CD4-positive, alpha-beta T cell (primary cell): ENCODE measurements around the gene GHR. TPM values are rescaled to one million over a fixed set of nuclear protein-coding genes. Genes with fewer than 3 reads are reported as not detected.

ENCODE experiments used
- ATAC-seq: fragments of 200-7000 bp; cut with Tn5 transposase; one replicate; pipeline ENCODE4 v1.10.0; 2022; ENCODE audit warnings: mild to moderate bottlenecking; ENCODE audit not compliant: poor library complexity
- CTCF ChIA-PET: fragments of 350-600 bp; sonication (Branson Sonifier 250); formaldehyde crosslinking; loops from one replicate; lab custom pipeline; 2021; ENCODE audit warnings: antibody characterized with exemption, inconsistent platforms; lab: Charles Lee
- POLR2A ChIA-PET: fragments of 350-600 bp; sonication (Branson Sonifier 250); formaldehyde crosslinking; loops from one replicate; lab custom pipeline; 2021; ENCODE audit warnings: antibody characterized with exemption, inconsistent platforms; lab: Charles Lee
- DNase-seq, 14 experiments: peaks; one replicate each; pipeline ENCODE4 v3.0.0-alpha.2; 2013 to 2020; ENCODE audit warnings: mixed read lengths in 2 of 14
- H3K27ac ChIP-seq, 2 donors: one replicate each; pipeline versions ENCODE4 v1.5.1 to v1.7.0; 2013; ENCODE audit warnings: low read length in 2 of 2, low read depth in 1 of 2, mild to moderate bottlenecking in 1 of 2
- H3K27me3 ChIP-seq, 2 experiments: 1 replicate in 1 of 2; 2 replicates in 1 of 2; pipeline versions ENCODE4 v1.6.1 to v1.7.0; 2013; ENCODE audit warnings: low read length in 2 of 2, control low read depth in 1 of 2, mild to moderate bottlenecking in 1 of 2, moderate library complexity in 1 of 2; ENCODE audit not compliant: insufficient read depth in 2 of 2, control insufficient read depth in 1 of 2
- H3K36me3 ChIP-seq: one replicate; pipeline ENCODE4 v1.6.1; 2013; ENCODE audit warnings: low read length, control low read depth; ENCODE audit not compliant: insufficient read depth
- H3K4me1 ChIP-seq: one replicate; pipeline ENCODE4 v1.6.1; 2013; ENCODE audit warnings: low read length, control low read depth; ENCODE audit not compliant: insufficient read depth
- H3K4me3 ChIP-seq: one replicate; pipeline ENCODE4 v1.5.1; 2013; ENCODE audit warnings: mild to moderate bottlenecking, low read length, moderate library complexity
- H3K9me3 ChIP-seq, 2 experiments: 1 replicate in 1 of 2; 2 replicates in 1 of 2; pipeline versions ENCODE4 v1.6.1 to v1.7.0; 2013; ENCODE audit warnings: low read length in 2 of 2, mild to moderate bottlenecking in 2 of 2, control low read depth in 1 of 2, moderate library complexity in 1 of 2; ENCODE audit not compliant: control insufficient read depth in 1 of 2, insufficient read depth in 1 of 2
- H3K27ac Mint-ChIP-seq: one replicate; pipeline ENCODE4 v1.8.0; 2020; ENCODE audit warnings: mixed read lengths
- H3K27me3 Mint-ChIP-seq: one replicate; pipeline ENCODE4 v1.8.0; 2021; ENCODE audit warnings: mixed read lengths
- H3K36me3 Mint-ChIP-seq: one replicate; pipeline ENCODE4 v1.8.0; 2021; ENCODE audit warnings: low read depth, mixed read lengths
- H3K4me1 Mint-ChIP-seq: one replicate; pipeline ENCODE4 v1.8.0; 2021; ENCODE audit warnings: low read depth, mixed read lengths
- H3K4me3 Mint-ChIP-seq: one replicate; pipeline ENCODE4 v1.8.0; 2020; ENCODE audit warnings: mild to moderate bottlenecking, mixed read lengths
- H3K9me3 Mint-ChIP-seq: one replicate; pipeline ENCODE4 v1.8.0; 2020; ENCODE audit warnings: mixed read lengths
- intact Hi-C, 2 experiments: fragments of 100-400 bp; cut with DNase I in 1 of 2; cut with micrococcal nuclease in 1 of 2; formaldehyde crosslinking; loops; one replicate each; pipeline versions ENCODE4 v1.15.1 to v1.9.0; 2023 to 2025; cut with DNase I, micrococcal nuclease
- total RNA-seq, 174 experiments: library from RNA in 2 of 174; stranded (reverse) in 2 of 174; gene quantifications; one replicate each; pipeline ENCODE4 v1.2.3 and lab custom pipeline; 2021 to 2026
- TF ChIP-seq, protein P1 (sequence below): fragments of 200-600 bp; IDR thresholded peaks from one replicate; pipeline ENCODE4 v1.8.0; 2022; ENCODE audit warnings: antibody characterized with exemption, mild to moderate bottlenecking

The GHR gene
- total RNA-seq, 2 experiments from 2014 or later: not detected

- Histone ChIP-seq H3K9me3 (no peaks in the 10 kb centered on the region), H3K36me3 (no peaks in the 10 kb centered on the region), H3K27me3 (no peaks in the 10 kb centered on the region), H3K4me1 (no peaks in the 10 kb centered on the region), H3K4me3 (no peak overlapping the region), H3K27ac (no peak overlapping the region)
- no peaks in the 10 kb centered on the region for H3K4me1 Mint-ChIP-seq
- H3K36me3 Mint-ChIP-seq: no peaks in the 10 kb centered on the region
- no peak overlapping the region for H3K27ac Mint-ChIP-seq
- TF ChIP-seq, protein P1, sequence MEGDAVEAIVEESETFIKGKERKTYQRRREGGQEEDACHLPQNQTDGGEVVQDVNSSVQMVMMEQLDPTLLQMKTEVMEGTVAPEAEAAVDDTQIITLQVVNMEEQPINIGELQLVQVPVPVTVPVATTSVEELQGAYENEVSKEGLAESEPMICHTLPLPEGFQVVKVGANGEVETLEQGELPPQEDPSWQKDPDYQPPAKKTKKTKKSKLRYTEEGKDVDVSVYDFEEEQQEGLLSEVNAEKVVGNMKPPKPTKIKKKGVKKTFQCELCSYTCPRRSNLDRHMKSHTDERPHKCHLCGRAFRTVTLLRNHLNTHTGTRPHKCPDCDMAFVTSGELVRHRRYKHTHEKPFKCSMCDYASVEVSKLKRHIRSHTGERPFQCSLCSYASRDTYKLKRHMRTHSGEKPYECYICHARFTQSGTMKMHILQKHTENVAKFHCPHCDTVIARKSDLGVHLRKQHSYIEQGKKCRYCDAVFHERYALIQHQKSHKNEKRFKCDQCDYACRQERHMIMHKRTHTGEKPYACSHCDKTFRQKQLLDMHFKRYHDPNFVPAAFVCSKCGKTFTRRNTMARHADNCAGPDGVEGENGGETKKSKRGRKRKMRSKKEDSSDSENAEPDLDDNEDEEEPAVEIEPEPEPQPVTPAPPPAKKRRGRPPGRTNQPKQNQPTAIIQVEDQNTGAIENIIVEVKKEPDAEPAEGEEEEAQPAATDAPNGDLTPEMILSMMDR: no peak
- ATAC-seq: no peak
- ChIA-PET POLR2A (no interaction called here), CTCF (no interaction called here)
- H3K9me3 Mint-ChIP-seq: no peaks in the 10 kb centered on the region
- no peaks in the 10 kb centered on the region for H3K27me3 Mint-ChIP-seq
- no peak for DNase-seq
- intact Hi-C loops: no loop called here
- no peak overlapping the region for H3K4me3 Mint-ChIP-seq
Observed at GRCh38 chr5:42381973-42382372, 41.3 kb upstream of the GHR start.

DNA sequence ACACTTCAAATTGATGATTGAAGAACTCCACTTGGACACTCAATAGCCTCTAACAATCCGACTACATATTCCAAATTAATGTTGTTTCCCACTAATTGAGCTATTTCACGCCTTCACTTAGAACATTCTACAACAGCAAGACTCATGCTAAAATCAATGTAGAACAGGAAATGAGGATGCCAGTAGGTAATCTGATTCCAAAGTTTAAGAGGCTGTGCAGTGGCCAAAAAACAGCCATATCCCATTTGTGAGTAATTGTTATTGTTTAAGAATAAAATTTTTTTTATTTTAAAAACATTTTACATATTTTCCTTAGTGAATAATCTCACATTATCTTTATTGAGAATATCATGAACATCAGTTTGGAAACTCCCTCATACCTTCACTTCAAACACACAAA is 35.7 kb upstream of the GHR start:
- H3K4me1 ChIP-seq: no peaks in the 10 kb centered on the region
- ChIA-PET POLR2A (no interaction called here), CTCF (no interaction called here)
- Mint-ChIP-seq H3K9me3 (no peaks in the 10 kb centered on the region), H3K4me1 (no peaks in the 10 kb centered on the region), H3K4me3 (no peak overlapping the region), H3K27ac (no peak overlapping the region), H3K27me3 (no peaks in the 10 kb centered on the region), H3K36me3 (no peaks in the 10 kb centered on the region)
- no peak overlapping the region for H3K27ac ChIP-seq
- H3K36me3 ChIP-seq: no peaks in the 10 kb centered on the region
- H3K9me3 ChIP-seq: peaks cover under 1 to 2% of the 10 kb centered on the region in 2 experiments
- DNase-seq: no peak
- intact Hi-C loops: no loop called here
- H3K27me3 ChIP-seq: no peaks in the 10 kb centered on the region
- ATAC-seq: no peak
- no peak overlapping the region for H3K4me3 ChIP-seq
- TF ChIP-seq, protein P1: no peak

DNA sequence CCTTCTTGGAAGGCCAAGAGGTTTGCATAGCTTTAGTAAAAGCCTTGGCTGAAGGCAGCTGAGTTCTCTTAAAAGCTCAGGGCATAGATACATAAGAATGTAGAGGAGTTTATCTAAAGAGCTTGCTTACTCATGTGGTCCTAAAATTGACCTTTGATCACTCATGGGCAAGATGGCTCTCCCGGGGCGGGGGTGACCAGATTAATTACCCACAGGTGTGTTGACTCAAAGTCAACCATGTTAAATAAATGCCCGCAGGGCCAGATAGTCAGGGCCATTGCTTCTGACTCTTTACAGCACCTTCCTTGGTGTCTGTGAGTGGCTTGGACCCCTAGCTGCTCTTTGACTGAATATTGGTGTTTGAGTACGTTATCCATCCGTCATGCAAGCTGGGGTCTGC is 33.1 kb upstream of the GHR start:
- CTCF ChIA-PET: no interaction called here
- POLR2A ChIA-PET: no interaction called here
- Histone ChIP-seq H3K9me3 (peaks cover 6 to 7% of the 10 kb centered on the region in 2 experiments), H3K27ac (no peak overlapping the region), H3K27me3 (no peaks in the 10 kb centered on the region), H3K36me3 (no peaks in the 10 kb centered on the region), H3K4me1 (no peaks in the 10 kb centered on the region), H3K4me3 (no peak overlapping the region)
- no peaks in the 10 kb centered on the region for H3K9me3 Mint-ChIP-seq
- H3K27ac Mint-ChIP-seq: no peak overlapping the region
- no peaks in the 10 kb centered on the region for H3K4me1 Mint-ChIP-seq
- no peaks in the 10 kb centered on the region for H3K27me3 Mint-ChIP-seq
- TF ChIP-seq, protein P1: no peak
- DNase-seq (no peak), ATAC-seq (no peak)
- no peaks in the 10 kb centered on the region for H3K36me3 Mint-ChIP-seq
- no peak overlapping the region for H3K4me3 Mint-ChIP-seq
- intact Hi-C loops: no loop called here
